GM10266 (cell line): Measurements from ENCODE around the gene RYR2.

Experiments used
- DNase-seq: peaks from one replicate; pipeline ENCODE4 v3.0.0; 2012; ENCODE audit errors: extremely low spot score
- TF ChIP-seq, protein P1 (sequence below): IDR thresholded peaks from 2 replicates; pipeline ENCODE4 v1.5.1; 2012; ENCODE audit warnings: mild to moderate bottlenecking, low read depth; ENCODE audit not compliant: control insufficient read depth, insufficient read depth; ENCODE audit errors: missing control alignments

The RYR2 gene

DNA sequence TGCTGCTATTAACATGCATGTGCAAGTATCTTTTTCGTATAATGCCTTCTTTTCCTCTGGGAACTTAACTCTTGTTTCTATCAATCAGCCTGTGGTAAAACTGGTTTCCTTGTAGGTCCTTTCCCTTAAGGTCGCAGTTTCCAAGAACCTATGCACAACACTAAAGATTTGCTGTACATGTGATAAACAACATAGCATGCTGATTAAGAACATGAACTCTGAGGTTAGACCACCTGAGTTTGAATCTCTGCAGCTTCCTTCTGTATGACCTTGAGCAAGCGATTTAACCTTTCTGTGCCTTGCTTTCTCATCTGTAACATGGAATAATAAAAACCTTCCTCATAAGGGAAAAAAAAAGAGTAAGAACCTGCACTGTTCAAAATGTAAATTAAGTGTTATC is 186.4 kb downstream of the RYR2 start:
- TF ChIP-seq, protein P1, sequence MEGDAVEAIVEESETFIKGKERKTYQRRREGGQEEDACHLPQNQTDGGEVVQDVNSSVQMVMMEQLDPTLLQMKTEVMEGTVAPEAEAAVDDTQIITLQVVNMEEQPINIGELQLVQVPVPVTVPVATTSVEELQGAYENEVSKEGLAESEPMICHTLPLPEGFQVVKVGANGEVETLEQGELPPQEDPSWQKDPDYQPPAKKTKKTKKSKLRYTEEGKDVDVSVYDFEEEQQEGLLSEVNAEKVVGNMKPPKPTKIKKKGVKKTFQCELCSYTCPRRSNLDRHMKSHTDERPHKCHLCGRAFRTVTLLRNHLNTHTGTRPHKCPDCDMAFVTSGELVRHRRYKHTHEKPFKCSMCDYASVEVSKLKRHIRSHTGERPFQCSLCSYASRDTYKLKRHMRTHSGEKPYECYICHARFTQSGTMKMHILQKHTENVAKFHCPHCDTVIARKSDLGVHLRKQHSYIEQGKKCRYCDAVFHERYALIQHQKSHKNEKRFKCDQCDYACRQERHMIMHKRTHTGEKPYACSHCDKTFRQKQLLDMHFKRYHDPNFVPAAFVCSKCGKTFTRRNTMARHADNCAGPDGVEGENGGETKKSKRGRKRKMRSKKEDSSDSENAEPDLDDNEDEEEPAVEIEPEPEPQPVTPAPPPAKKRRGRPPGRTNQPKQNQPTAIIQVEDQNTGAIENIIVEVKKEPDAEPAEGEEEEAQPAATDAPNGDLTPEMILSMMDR: no peak
- DNase-seq: no peak

DNA sequence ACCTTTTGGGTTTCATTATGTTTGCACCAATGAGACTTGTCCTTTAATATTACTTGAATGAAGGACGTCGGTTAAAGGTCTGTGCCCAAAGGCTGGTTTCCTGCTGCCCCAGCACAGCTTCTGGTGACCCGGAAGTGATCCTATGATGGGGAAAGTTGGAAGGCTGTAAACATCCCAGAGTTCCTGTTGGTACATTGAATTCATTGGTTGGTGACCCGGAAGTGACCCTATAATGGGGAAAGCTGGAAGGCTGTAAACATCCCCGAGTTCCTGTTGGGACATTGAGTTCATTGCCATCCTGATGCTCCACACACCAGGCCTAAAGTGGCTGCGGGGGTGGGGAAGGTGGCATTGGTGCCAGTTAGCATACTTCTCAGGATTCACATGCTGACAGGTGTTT is 187.3 kb downstream of the RYR2 start:
- no peak for DNase-seq
- TF ChIP-seq, protein P1: no peak

DNA sequence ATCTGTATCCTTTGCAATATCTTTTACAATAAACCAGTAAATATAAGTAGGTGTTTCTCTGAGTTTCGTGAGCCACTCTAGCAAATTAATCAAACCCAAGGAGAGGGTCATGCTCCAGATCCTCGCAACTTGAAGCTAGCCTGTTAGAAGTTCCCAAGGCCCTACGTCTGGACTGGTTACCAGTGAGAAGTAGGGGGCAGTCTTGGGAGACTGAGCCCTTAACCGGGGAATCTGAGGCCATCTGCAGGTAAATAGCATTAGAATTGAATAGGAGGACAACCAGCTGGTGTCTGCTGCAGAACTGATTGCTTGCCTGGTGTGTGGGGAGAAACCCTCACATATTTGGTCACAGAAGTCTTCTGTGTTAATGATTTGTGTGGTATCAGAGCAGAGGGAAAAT is 190.5 kb downstream of the RYR2 start:
- DNase-seq: no peak
- TF ChIP-seq, protein P1: no peak

DNA sequence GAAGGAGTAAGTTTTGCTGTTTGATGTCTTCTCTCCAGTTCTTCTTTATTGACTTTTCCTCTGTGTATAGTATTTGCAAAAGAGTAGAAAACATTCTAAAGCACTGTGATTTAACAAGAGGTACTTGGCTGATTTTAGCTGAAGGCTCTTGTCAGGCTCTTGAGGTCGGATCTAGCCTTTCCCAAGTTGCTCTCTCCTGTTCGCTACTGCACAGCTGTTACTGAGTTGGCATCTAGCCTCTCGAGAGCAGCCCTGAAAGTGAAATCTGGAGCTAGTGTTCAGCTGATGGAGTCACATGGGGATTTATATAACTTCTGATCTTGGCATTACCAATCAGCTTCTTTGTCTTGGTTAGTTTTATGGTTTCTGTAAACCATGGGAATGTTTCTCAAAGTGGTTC is 193.1 kb downstream of the RYR2 start:
- no peak for DNase-seq
- TF ChIP-seq, protein P1: no peak

GRCh38 chr1:237237721-237238120 is 195.7 kb downstream of the RYR2 start:
- DNase-seq: no peak

GRCh38 chr1:237239248-237239647 is 197.3 kb downstream of the RYR2 start:
- no peak for DNase-seq

More at GRCh38 chr1:237237721-237238120, 195.7 kb downstream of the RYR2 start:
- TF ChIP-seq, protein P1: no peak

GRCh38 chr1:237241038-237241437 is 199.1 kb downstream of the RYR2 start:
- no peak for DNase-seq
- TF ChIP-seq, protein P1: no peak

More at GRCh38 chr1:237239248-237239647, 197.3 kb downstream of the RYR2 start:
- TF ChIP-seq, protein P1: no peak
